ENCODE measurements around the gene C1QTNF2. TPM values are rescaled to one million over a fixed set of nuclear protein-coding genes. Genes with fewer than 3 reads are reported as not detected.

Gene C1QTNF2
- total RNA-seq, 4 donors from 2014 or later, result 1.1 TPM; not detected in 2

GRCh38 chr5:160390787-160391696 is 20.6 kb upstream of the C1QTNF2 start:
- intact Hi-C loops (cut with DNase I), result no loop called here
- Histone ChIP-seq H3K27ac (no peak overlapping the region), H3K4me1 (no peaks in the 10 kb centered on the region), H3K4me3 (replicated peaks in 1 of 3) (no peak overlapping the region), H3K9me3 (no peaks in the 10 kb centered on the region), H3K27me3 (no peaks in the 10 kb centered on the region), H3K36me3 (no peaks in the 10 kb centered on the region)
- TF ChIP-seq CTCF (IDR thresholded peaks at IDR 0.05), result peak in 5 of 6 experiments; percentile 12 to 59 (median 53)
- TF ChIP-seq POLR2A (IDR thresholded peaks at IDR 0.05), result no peak
- DNase-seq, result no peak
- 70 to 83% methylated on average over 8 of the region's 8 CpGs for WGBS, 2 donors

- intact Hi-C loops (cut with DNase I), result no loop called here
- Histone ChIP-seq H3K9me3 (no peaks in the 10 kb centered on the region), H3K4me1 (no peaks in the 10 kb centered on the region), H3K27ac (no peak overlapping the region), H3K36me3 (no peaks in the 10 kb centered on the region), H3K27me3 (no peaks in the 10 kb centered on the region), H3K4me3 (replicated peaks in 1 of 3) (no peak overlapping the region)
- DNase-seq, result no peak
- no peak for TF ChIP-seq POLR2A (IDR thresholded peaks at IDR 0.05)
- TF ChIP-seq CTCF (IDR thresholded peaks at IDR 0.05), result no peak
- WGBS, 2 donors, result 94 to 95% methylated on average over 1 of the region's 1 CpG
Observed at GRCh38 chr5:160387445-160387844, 17.0 kb upstream of the C1QTNF2 start.

- TF ChIP-seq POLR2A (IDR thresholded peaks at IDR 0.05) (no peak), CTCF (IDR thresholded peaks at IDR 0.05) (no peak)
- H3K27me3 ChIP-seq, result no peaks in the 10 kb centered on the region
- intact Hi-C loops (cut with DNase I), result no loop called here
- H3K36me3 ChIP-seq, result no peaks in the 10 kb centered on the region
- H3K4me3 ChIP-seq (replicated peaks in 1 of 3), result no peak overlapping the region
- H3K9me3 ChIP-seq, result no peaks in the 10 kb centered on the region
- no peaks in the 10 kb centered on the region for H3K4me1 ChIP-seq
- no peak overlapping the region for H3K27ac ChIP-seq
- DNase-seq, result no peak
Observed at GRCh38 chr5:160385496-160385895, 15.1 kb upstream of the C1QTNF2 start.

GRCh38 chr5:160384681-160385080 is 14.3 kb upstream of the C1QTNF2 start:
- WGBS, 2 donors, result 100% methylated on average over 1 of the region's 1 CpG
- Histone ChIP-seq H3K4me3 (replicated peaks in 1 of 3) (no peak overlapping the region), H3K4me1 (no peaks in the 10 kb centered on the region), H3K9me3 (no peaks in the 10 kb centered on the region), H3K27me3 (no peaks in the 10 kb centered on the region), H3K27ac (no peak overlapping the region), H3K36me3 (no peaks in the 10 kb centered on the region)
- DNase-seq, result no peak
- intact Hi-C loops (cut with DNase I), result no loop called here
- TF ChIP-seq CTCF (IDR thresholded peaks at IDR 0.05) (no peak), POLR2A (IDR thresholded peaks at IDR 0.05) (no peak)

GRCh38 chr5:160382346-160382745 is 11.9 kb upstream of the C1QTNF2 start:
- Histone ChIP-seq H3K36me3 (no peaks in the 10 kb centered on the region), H3K9me3 (no peaks in the 10 kb centered on the region), H3K4me1 (no peaks in the 10 kb centered on the region), H3K4me3 (replicated peaks in 1 of 3) (no peak overlapping the region), H3K27ac (no peak overlapping the region), H3K27me3 (no peaks in the 10 kb centered on the region)
- no peak for DNase-seq
- TF ChIP-seq POLR2A (IDR thresholded peaks at IDR 0.05) (no peak), CTCF (IDR thresholded peaks at IDR 0.05) (no peak)
- intact Hi-C loops (cut with DNase I), result no loop called here
- 71 to 72% methylated on average over 3 of the region's 3 CpGs for WGBS, 2 donors

Data from thyroid gland (tissue), 4 donors.